HG03064 (cell line): ENCODE results near the gene MDM2.

Experiments
- ATAC-seq: cut with Tn5 transposase; IDR thresholded peaks from one replicate; pipeline ENCODE4 v1.9.1; 2021; ENCODE audit warnings: low read depth; ENCODE audit not compliant: unreplicated experiment

The MDM2 gene

DNA sequence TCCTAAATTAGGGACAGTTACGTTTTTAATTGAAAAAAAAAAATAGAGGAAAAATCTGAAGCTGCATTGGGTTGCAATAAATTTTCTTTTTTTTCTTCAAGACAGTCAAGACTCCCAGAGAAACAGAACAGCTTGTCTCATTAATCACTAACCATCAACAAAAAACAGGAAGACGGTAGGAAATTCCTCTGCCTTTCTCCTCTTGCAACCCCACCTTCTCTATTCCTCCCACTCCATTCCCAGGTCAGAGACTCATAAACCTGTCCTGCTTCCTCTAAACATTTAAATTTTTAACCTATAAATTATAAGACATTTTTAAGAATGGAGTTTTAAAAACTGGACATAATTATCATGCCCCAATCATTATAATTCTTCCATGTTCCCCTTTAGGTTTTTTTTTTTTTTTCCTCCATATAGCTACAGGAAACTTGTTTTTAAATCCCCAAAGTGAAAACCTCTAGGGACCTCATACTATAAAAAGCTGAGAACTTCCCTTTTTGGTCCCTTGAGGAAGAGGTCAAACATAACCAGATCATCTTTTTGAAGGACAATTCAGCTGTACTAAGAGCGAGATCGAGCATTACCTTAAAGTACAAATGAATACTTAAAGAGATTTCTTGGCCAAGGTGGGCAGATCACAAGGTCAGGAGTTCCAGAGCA, 89.0 kb downstream of the MDM2 start:
- ATAC-seq: no peak

GRCh38 chr12:68899251-68899771, 91.3 kb downstream of the MDM2 start:
- ATAC-seq: no peak

- ATAC-seq: no peak
Observed at GRCh38 chr12:68900241-68900640, 92.3 kb downstream of the MDM2 start.
